Activated CD8-positive, alpha-beta T cell treated with anti-CD3 and anti-CD28 coated beads for 36 hours (primary cell): ENCODE results near the gene LRRC45. TPM values are rescaled to one million over a fixed set of nuclear protein-coding genes. Genes with fewer than 3 reads are reported as not detected.

Source experiments
- ATAC-seq: fragments of 200-7000 bp; cut with Tn5 transposase; one replicate; pipeline ENCODE4 v1.10.0; 2021; ENCODE audit warnings: mild to moderate bottlenecking, moderate library complexity
- CTCF ChIA-PET: fragments of 350-600 bp; sonication (Branson Sonifier 250); formaldehyde crosslinking; loops from one replicate; lab custom pipeline; 2021; ENCODE audit warnings: antibody characterized with exemption; lab: Charles Lee
- POLR2A ChIA-PET: fragments of 350-600 bp; sonication (Branson Sonifier 250); formaldehyde crosslinking; loops from one replicate; lab custom pipeline; 2021; ENCODE audit warnings: antibody characterized with exemption; lab: Charles Lee
- DNase-seq: peaks from one replicate; pipeline ENCODE4 v3.0.0-alpha.2; 2020
- H3K27ac Mint-ChIP-seq: one replicate; pipeline ENCODE4 v1.8.0; 2021; ENCODE audit warnings: mild to moderate bottlenecking, mixed read lengths
- H3K27me3 Mint-ChIP-seq: one replicate; pipeline ENCODE4 v1.8.0; 2021; ENCODE audit warnings: mixed read lengths
- H3K36me3 Mint-ChIP-seq: one replicate; pipeline ENCODE4 v1.8.0; 2021; ENCODE audit warnings: low read depth, mixed read lengths
- H3K4me1 Mint-ChIP-seq: one replicate; pipeline ENCODE4 v1.8.0; 2021; ENCODE audit warnings: low read depth, mixed read lengths
- H3K4me3 Mint-ChIP-seq: one replicate; pipeline ENCODE4 v1.8.0; 2021; ENCODE audit warnings: mild to moderate bottlenecking, moderate library complexity, mixed read lengths
- H3K9me3 Mint-ChIP-seq: one replicate; pipeline ENCODE4 v1.8.0; 2021; ENCODE audit warnings: mixed read lengths
- CTCF ChIP-seq: fragments of 200-600 bp; IDR thresholded peaks from one replicate; pipeline ENCODE4 v1.8.0; 2022; ENCODE audit warnings: antibody characterized with exemption, mild to moderate bottlenecking
- intact Hi-C: fragments of 100-400 bp; cut with micrococcal nuclease; formaldehyde crosslinking; loops from one replicate; pipeline ENCODE4 v1.10.0; 2022
- total RNA-seq, 2 experiments: library from RNA; stranded (reverse); gene quantifications; one replicate each; pipeline ENCODE4 v1.2.3, GENCODE V29; 2021

Gene LRRC45
- total RNA-seq, 2 experiments from 2014 or later, result 12.9 TPM

- H3K27ac Mint-ChIP-seq, result no peak overlapping the region
- POLR2A ChIA-PET, result interaction anchor here (0.5 to 1.5 kb wide), 2 partner anchors 60 to 315 kb away, joined by 3 read pairs; no protein-coding TSS in a partner anchor
Measured at GRCh38 chr17:82018989-82019689, 4.0 kb upstream of the LRRC45 start.

GRCh38 chr17:82019690-82020571 is 3.2 kb upstream of the LRRC45 start:
- intact Hi-C loops, result loop anchor here (5.0 to 10.0 kb wide), 2 partner anchors 63 to 135 kb away; no protein-coding TSS in a partner anchor
- ATAC-seq (no peak), DNase-seq (peak; percentile 83)
- H3K27ac Mint-ChIP-seq, result no peak overlapping the region
- H3K4me3 Mint-ChIP-seq, result no peak overlapping the region
- ChIA-PET CTCF (interaction anchor here (0.5 to 6.5 kb wide), 32 partner anchors 8 to 356 kb away, joined by 3 to 121 read pairs (median 4); partner anchors contain the start of genes DCXR, MAFG, NOTUM and PYCR1), POLR2A (interaction anchor here (0.5 to 2.2 kb wide), 6 partner anchors 41 to 316 kb away, joined by 3 to 9 read pairs (median 3); no protein-coding TSS in a partner anchor)
- no peaks in the 10 kb centered on the region for H3K27me3 Mint-ChIP-seq
- no peaks in the 10 kb centered on the region for H3K9me3 Mint-ChIP-seq
- peaks cover 5% of the 10 kb centered on the region for H3K36me3 Mint-ChIP-seq
- H3K4me1 Mint-ChIP-seq, result peaks cover 12% of the 10 kb centered on the region
- TF ChIP-seq CTCF, result peak; percentile 95

More at GRCh38 chr17:82018989-82019689, 4.0 kb upstream of the LRRC45 start:
- no peak overlapping the region for H3K4me3 Mint-ChIP-seq
- no peaks in the 10 kb centered on the region for H3K27me3 Mint-ChIP-seq
- CTCF ChIA-PET, result interaction anchor here (0.5 to 6.5 kb wide), 29 partner anchors 9 to 201 kb away, joined by 3 to 121 read pairs (median 4); partner anchors contain the start of genes DCXR, NOTUM, PYCR1 and RAC3
- H3K36me3 Mint-ChIP-seq, result peaks cover 5% of the 10 kb centered on the region
- no peak for TF ChIP-seq CTCF
- no peak for DNase-seq
- H3K9me3 Mint-ChIP-seq, result no peaks in the 10 kb centered on the region
- intact Hi-C loops, result no loop called here
- no peak for ATAC-seq
- H3K4me1 Mint-ChIP-seq, result peaks cover 11% of the 10 kb centered on the region

GRCh38 chr17:82020572-82021106 is 2.5 kb upstream of the LRRC45 start:
- CTCF ChIA-PET, result interaction anchor here (1.0 to 6.5 kb wide), 27 partner anchors 10 to 357 kb away, joined by 3 to 121 read pairs (median 5); partner anchors contain the start of genes DCXR, MAFG, NOTUM and PYCR1
- intact Hi-C loops, result loop anchor here (5.0 to 10.0 kb wide), 2 partner anchors 63 to 134 kb away; no protein-coding TSS in a partner anchor
- Mint-ChIP-seq H3K27me3 (no peaks in the 10 kb centered on the region), H3K4me3 (peak overlapping the region; percentile 89), H3K9me3 (no peaks in the 10 kb centered on the region), H3K4me1 (peaks cover 12% of the 10 kb centered on the region), H3K36me3 (peaks cover 5% of the 10 kb centered on the region), H3K27ac (no peak overlapping the region)
- DNase-seq (no peak), ATAC-seq (no peak)
- POLR2A ChIA-PET, result interaction anchor here (0.6 to 2.2 kb wide), 6 partner anchors 42 to 75 kb away, joined by 3 to 9 read pairs (median 3); no protein-coding TSS in a partner anchor
- no peak for TF ChIP-seq CTCF

- POLR2A ChIA-PET, result interaction anchor here (0.6 to 2.2 kb wide), 7 partner anchors 9 to 75 kb away, joined by 3 to 9 read pairs (median 3); partner anchors contain the start of gene ASPSCR1
Measured at GRCh38 chr17:82021107-82021899, 1.8 kb upstream of the LRRC45 start.

More at GRCh38 chr17:82021107-82021899, 1.8 kb upstream of the LRRC45 start:
- peak overlapping the region; percentile 34 for H3K27ac Mint-ChIP-seq
- CTCF ChIA-PET, result interaction anchor here (0.7 to 6.5 kb wide), 23 partner anchors 9 to 358 kb away, joined by 3 to 121 read pairs (median 4); partner anchors contain the start of genes ARL16, DCXR, HGS and MAFG
- H3K27me3 Mint-ChIP-seq, result no peaks in the 10 kb centered on the region
- H3K9me3 Mint-ChIP-seq, result no peaks in the 10 kb centered on the region
- ATAC-seq (no peak), DNase-seq (peak; percentile 84)
- TF ChIP-seq CTCF, result peak; percentile 75
- H3K4me3 Mint-ChIP-seq, result peak overlapping the region; percentile 89
- H3K4me1 Mint-ChIP-seq, result peaks cover 12% of the 10 kb centered on the region
- H3K36me3 Mint-ChIP-seq, result peaks cover 5% of the 10 kb centered on the region
- intact Hi-C loops, result loop anchor here (5.0 to 10.0 kb wide), 2 partner anchors 64 to 133 kb away; no protein-coding TSS in a partner anchor
